NCI-H748 (cell line): ENCODE results near the gene N4BP2L2.
A peak's percentile ranks its signal among the peaks of the same experiment; 100 is the strongest.
"Not testable (repeated sequence)": the region's sequence is repeated elsewhere in the genome, so short reads cannot be mapped to it uniquely, and the experiment has no call there.

Experiments used
- DNase-seq: peaks from one replicate; lab custom pipeline; 2025; ENCODE audit not compliant: unreplicated experiment; lab: John Stamatoyannopoulos, UW

The N4BP2L2 gene

GRCh38 chr13:32538621-32539246 lies at the start of gene N4BP2L2:
Gene N4BP2L2, minus strand, starts transcription at chr13:32538795. Its CDS starts 1,768 bp downstream, at chr13:32537027.
- DNase-seq, result peak; percentile 100

- peak; percentile 63 for DNase-seq
Measured at GRCh38 chr13:32587811-32588170, 49.2 kb upstream of the N4BP2L2 start.

GRCh38 chr13:32587011-32587810 lies 48.6 kb upstream of the N4BP2L2 start:
- DNase-seq, result peak; percentile 90

GRCh38 chr13:32586080-32586900 lies 47.7 kb upstream of the N4BP2L2 start, which contains the start of gene PDS5B:
Gene PDS5B, plus strand, starts transcription at chr13:32586452. Its CDS starts 62,321 bp downstream, at chr13:32648773.
- peak; percentile 100 for DNase-seq

- peak; percentile 63 for DNase-seq
Measured at GRCh38 chr13:32585550-32586079, 47.0 kb upstream of the N4BP2L2 start.

GRCh38 chr13:32582991-32583390 lies 44.4 kb upstream of the N4BP2L2 start:
- DNase-seq, result no peak

GRCh38 chr13:32582281-32582680 lies 43.7 kb upstream of the N4BP2L2 start:
- no peak for DNase-seq

- peak; percentile 71 for DNase-seq
Measured at GRCh38 chr13:32581177-32581786, 42.7 kb upstream of the N4BP2L2 start.

- no peak for DNase-seq
Measured at GRCh38 chr13:32577032-32577431, 38.4 kb upstream of the N4BP2L2 start.

GRCh38 chr13:32575687-32576086 lies 37.1 kb upstream of the N4BP2L2 start:
- DNase-seq, result not testable (repeated sequence)

- DNase-seq, result not testable (repeated sequence)
Measured at GRCh38 chr13:32560842-32561241, 22.2 kb upstream of the N4BP2L2 start.

GRCh38 chr13:32555613-32556012 lies 17.0 kb upstream of the N4BP2L2 start:
- DNase-seq, result no peak

GRCh38 chr13:32553720-32554119 lies 15.1 kb upstream of the N4BP2L2 start:
- no peak for DNase-seq

GRCh38 chr13:32549788-32550187 lies 11.2 kb upstream of the N4BP2L2 start:
- DNase-seq, result no peak

- no peak for DNase-seq
Measured at GRCh38 chr13:32548837-32549236, 10.2 kb upstream of the N4BP2L2 start.

- DNase-seq, result no peak
Measured at GRCh38 chr13:32545083-32545482, 6.5 kb upstream of the N4BP2L2 start.

- DNase-seq, result no peak
Measured at GRCh38 chr13:32542221-32542620, 3.6 kb upstream of the N4BP2L2 start.

- no peak for DNase-seq
Measured at GRCh38 chr13:32538143-32538620, 413 bp downstream of the N4BP2L2 start.

- DNase-seq, result no peak
Measured at GRCh38 chr13:32537580-32538142, 934 bp downstream of the N4BP2L2 start.

- DNase-seq, result no peak
Measured at GRCh38 chr13:32535748-32536147, 2.8 kb downstream of the N4BP2L2 start.
